Neuron (in vitro differentiated cells): ENCODE measurements around the gene PON3.

Experiments used
- H2AFZ ChIP-seq: one replicate; pipeline ENCODE4 v1.6.1; 2013; ENCODE audit warnings: low read depth, mild to moderate bottlenecking, inconsistent platforms, low read length, moderate library complexity
- H3K27me3 ChIP-seq: one replicate; pipeline ENCODE4 v1.6.1; 2013; ENCODE audit warnings: low read length; ENCODE audit not compliant: insufficient read depth
- H3K36me3 ChIP-seq: one replicate; pipeline ENCODE4 v1.6.1; 2013; ENCODE audit warnings: low read length; ENCODE audit not compliant: insufficient read depth
- H3K4me1 ChIP-seq: one replicate; pipeline ENCODE4 v1.6.1; 2013; ENCODE audit warnings: low read length; ENCODE audit not compliant: insufficient read depth
- H3K4me3 ChIP-seq: 2 replicates; pipeline ENCODE4 v1.5.1; 2013; ENCODE audit warnings: mild to moderate bottlenecking, low read length, moderate library complexity
- H3K9me3 ChIP-seq: one replicate; pipeline ENCODE4 v1.6.1; 2013; ENCODE audit warnings: low read length

PON3 gene

GRCh38 chr7:95365151-95365550 lies 31.0 kb downstream of the PON3 start:
- H3K4me3 ChIP-seq: no peak overlapping the region
- no peaks in the 10 kb centered on the region for H3K9me3 ChIP-seq
- no peak overlapping the region for H2AFZ ChIP-seq
- no peaks in the 10 kb centered on the region for H3K36me3 ChIP-seq
- H3K27me3 ChIP-seq: no peaks in the 10 kb centered on the region
- no peaks in the 10 kb centered on the region for H3K4me1 ChIP-seq

DNA sequence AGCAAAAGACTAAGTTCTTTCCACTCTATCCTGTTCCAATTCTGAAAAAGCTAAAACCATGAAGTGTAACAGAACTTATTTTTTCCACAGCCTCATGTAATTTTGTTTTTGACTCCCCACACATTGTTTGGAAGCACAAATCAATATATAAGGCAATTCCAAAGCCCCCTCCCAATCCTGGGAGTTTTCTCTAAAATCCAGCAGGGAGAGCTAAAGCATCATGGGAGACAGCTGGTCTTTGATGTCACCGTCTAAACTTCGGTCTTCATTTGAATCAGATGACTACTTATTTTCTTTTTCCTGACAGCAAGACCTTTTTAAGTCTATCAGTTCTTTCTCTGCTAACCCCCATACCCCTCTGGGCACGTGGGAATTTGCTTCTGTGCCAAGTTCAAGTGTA lies 38.6 kb downstream of the PON3 start:
- peaks cover 3% of the 10 kb centered on the region for H3K4me1 ChIP-seq
- peak overlapping the region; percentile 16 for H2AFZ ChIP-seq
- peaks cover 4% of the 10 kb centered on the region for H3K9me3 ChIP-seq

GRCh38 chr7:95342642-95343307 lies 53.4 kb downstream of the PON3 start:
- H2AFZ ChIP-seq: no peak overlapping the region
- H3K9me3 ChIP-seq: no peaks in the 10 kb centered on the region
- no peaks in the 10 kb centered on the region for H3K36me3 ChIP-seq

More for the DNA sequence above, 38.6 kb downstream of the PON3 start:
- no peak overlapping the region for H3K4me3 ChIP-seq
- H3K27me3 ChIP-seq: no peaks in the 10 kb centered on the region
- no peaks in the 10 kb centered on the region for H3K36me3 ChIP-seq

GRCh38 chr7:95342029-95342428 lies 54.1 kb downstream of the PON3 start:
- no peak overlapping the region for H3K4me3 ChIP-seq
- H3K27me3 ChIP-seq: no peaks in the 10 kb centered on the region
- no peaks in the 10 kb centered on the region for H3K4me1 ChIP-seq
- H3K9me3 ChIP-seq: no peaks in the 10 kb centered on the region
- H3K36me3 ChIP-seq: no peaks in the 10 kb centered on the region
- no peak overlapping the region for H2AFZ ChIP-seq

More at GRCh38 chr7:95342642-95343307, 53.4 kb downstream of the PON3 start:
- Histone ChIP-seq H3K27me3 (no peaks in the 10 kb centered on the region), H3K4me3 (no peak overlapping the region), H3K4me1 (no peaks in the 10 kb centered on the region)

DNA sequence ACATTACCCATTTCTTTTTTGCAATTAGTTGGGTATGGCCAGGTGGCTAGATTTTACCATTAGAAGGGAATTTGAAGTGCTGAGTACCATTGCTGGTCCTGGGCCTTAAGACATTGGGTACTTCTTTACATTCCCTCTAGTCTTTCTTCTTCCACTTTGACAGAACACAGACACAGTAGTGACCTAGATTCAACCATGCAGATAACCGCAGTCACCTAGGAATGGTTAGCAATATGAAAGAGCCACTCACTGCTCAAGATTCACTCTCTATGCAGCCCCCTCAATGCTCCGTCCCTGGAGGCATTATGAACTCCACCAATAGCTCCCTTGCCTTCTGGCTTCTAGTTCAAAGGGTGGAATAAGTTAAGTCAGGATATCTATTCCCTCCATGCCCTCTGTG lies 55.7 kb downstream of the PON3 start:
- H3K9me3 ChIP-seq: no peaks in the 10 kb centered on the region
- no peaks in the 10 kb centered on the region for H3K36me3 ChIP-seq
- no peaks in the 10 kb centered on the region for H3K27me3 ChIP-seq
- H3K4me3 ChIP-seq: no peak overlapping the region
- H2AFZ ChIP-seq: no peak overlapping the region
- H3K4me1 ChIP-seq: no peaks in the 10 kb centered on the region

GRCh38 chr7:95338832-95339231 lies 57.3 kb downstream of the PON3 start:
- no peaks in the 10 kb centered on the region for H3K27me3 ChIP-seq
- H2AFZ ChIP-seq: no peak overlapping the region
- H3K4me1 ChIP-seq: no peaks in the 10 kb centered on the region
- H3K36me3 ChIP-seq: no peaks in the 10 kb centered on the region
- H3K9me3 ChIP-seq: no peaks in the 10 kb centered on the region
- H3K4me3 ChIP-seq: no peak overlapping the region

- H3K4me3 ChIP-seq: no peak overlapping the region
- no peaks in the 10 kb centered on the region for H3K27me3 ChIP-seq
- no peaks in the 10 kb centered on the region for H3K36me3 ChIP-seq
- peaks cover 3% of the 10 kb centered on the region for H3K4me1 ChIP-seq
- no peak overlapping the region for H2AFZ ChIP-seq
- no peaks in the 10 kb centered on the region for H3K9me3 ChIP-seq
Measured at GRCh38 chr7:95335093-95335492, 61.1 kb downstream of the PON3 start.

DNA sequence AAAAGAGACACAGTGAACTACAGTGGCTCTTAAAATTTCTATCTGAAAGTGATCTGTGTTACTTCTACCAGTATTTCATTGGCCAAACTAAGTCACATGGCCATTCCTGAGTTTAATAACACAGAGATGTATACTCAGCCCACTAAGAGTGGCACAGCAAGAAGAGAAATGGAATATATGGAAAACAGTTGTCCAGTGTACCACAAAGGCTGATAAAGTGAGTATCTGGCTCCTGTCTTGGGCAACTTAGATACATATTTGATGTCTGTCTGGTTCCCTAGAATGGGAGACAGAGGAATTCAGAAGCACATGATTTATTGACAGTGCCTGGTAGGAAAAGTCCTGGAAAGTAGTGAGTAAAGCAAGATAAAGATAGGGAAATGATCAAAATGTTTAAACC lies 61.7 kb downstream of the PON3 start:
- Histone ChIP-seq H3K4me3 (no peak overlapping the region), H3K9me3 (no peaks in the 10 kb centered on the region), H3K4me1 (peaks cover 3% of the 10 kb centered on the region), H2AFZ (no peak overlapping the region), H3K36me3 (no peaks in the 10 kb centered on the region), H3K27me3 (no peaks in the 10 kb centered on the region)

DNA sequence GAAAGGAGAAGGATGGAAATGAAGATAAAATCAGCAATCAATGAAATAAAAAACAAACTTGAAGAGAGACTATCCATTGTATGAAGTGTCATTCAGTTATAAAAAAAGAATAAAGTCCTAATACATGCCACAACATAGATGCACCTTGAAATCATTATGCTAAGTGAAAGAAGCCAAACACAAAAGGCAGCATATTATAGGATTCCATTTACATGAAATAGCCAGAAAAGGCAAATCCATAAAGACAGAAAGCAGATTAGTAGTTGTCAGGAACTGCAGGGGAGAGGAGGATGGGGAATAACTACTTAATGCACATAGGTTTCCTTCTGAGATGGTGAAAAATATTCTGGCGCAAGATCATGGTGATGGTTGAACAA lies 65.2 kb downstream of the PON3 start:
- no peaks in the 10 kb centered on the region for H3K36me3 ChIP-seq
- no peak overlapping the region for H3K4me3 ChIP-seq
- peaks cover 3% of the 10 kb centered on the region for H3K4me1 ChIP-seq
- peak overlapping the region; percentile 15 for H2AFZ ChIP-seq
- no peaks in the 10 kb centered on the region for H3K9me3 ChIP-seq
- no peaks in the 10 kb centered on the region for H3K27me3 ChIP-seq

GRCh38 chr7:95330204-95330960 lies 65.8 kb downstream of the PON3 start:
- Histone ChIP-seq H3K27me3 (no peaks in the 10 kb centered on the region), H3K4me1 (peaks cover 3% of the 10 kb centered on the region), H3K36me3 (no peaks in the 10 kb centered on the region), H3K9me3 (no peaks in the 10 kb centered on the region), H3K4me3 (no peak overlapping the region), H2AFZ (peak overlapping the region; percentile 15)

DNA sequence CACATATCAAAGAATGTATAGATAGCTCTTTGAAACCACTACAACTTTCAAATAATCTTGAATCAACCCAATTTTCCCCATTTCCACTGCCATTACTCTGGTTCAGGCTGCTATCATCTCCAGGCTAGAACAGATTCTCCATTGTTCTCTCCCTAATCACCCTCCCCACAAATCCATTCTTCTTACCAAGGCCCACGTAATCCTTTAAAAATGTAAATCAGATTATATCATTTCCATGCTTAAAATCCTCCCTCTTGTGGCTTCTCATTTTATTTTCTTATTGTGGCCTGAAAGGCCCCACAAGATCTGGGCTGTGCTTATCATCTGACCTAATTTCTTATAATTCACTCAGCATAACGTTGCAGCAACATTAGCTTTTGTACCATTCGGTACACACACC lies 68.8 kb downstream of the PON3 start:
- Histone ChIP-seq H3K9me3 (no peaks in the 10 kb centered on the region), H3K27me3 (no peaks in the 10 kb centered on the region), H3K36me3 (no peaks in the 10 kb centered on the region), H3K4me3 (no peak overlapping the region), H3K4me1 (peaks cover 3% of the 10 kb centered on the region), H2AFZ (no peak overlapping the region)

DNA sequence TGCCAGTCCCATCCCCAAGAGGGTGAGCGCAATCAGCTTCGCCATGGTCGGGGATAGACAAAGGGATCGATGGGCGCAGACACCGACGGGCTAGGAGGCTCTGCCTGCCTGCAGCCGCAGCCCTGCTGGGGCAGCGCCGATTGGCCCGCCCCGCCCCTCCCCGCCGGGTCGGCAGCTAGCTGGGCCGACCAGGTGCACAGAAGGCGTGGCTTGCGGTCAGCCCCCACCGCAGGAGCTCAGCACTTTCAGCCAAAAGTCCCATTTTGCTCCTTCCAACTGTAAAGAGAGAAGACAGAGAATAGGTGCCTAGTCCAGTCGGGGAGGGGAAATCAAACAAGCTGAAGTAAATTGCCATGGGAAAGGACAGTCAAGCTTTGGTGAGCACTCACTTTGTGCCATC lies 71.7 kb downstream of the PON3 start, which contains the start of gene PON1:
TSS of gene PON1 (minus strand) at position 102 of the 400 bp plus-strand sequence. CDS start at position 45, 57 bp downstream.
- no peaks in the 10 kb centered on the region for H3K36me3 ChIP-seq
- no peaks in the 10 kb centered on the region for H3K4me1 ChIP-seq
- H3K27me3 ChIP-seq: no peaks in the 10 kb centered on the region
- no peaks in the 10 kb centered on the region for H3K9me3 ChIP-seq
- H2AFZ ChIP-seq: no peak within 1 kb of the TSS
- no peak within 1 kb of the TSS for H3K4me3 ChIP-seq

- H2AFZ ChIP-seq: no peak overlapping the region
- H3K27me3 ChIP-seq: no peaks in the 10 kb centered on the region
- no peak overlapping the region for H3K4me3 ChIP-seq
- H3K9me3 ChIP-seq: no peaks in the 10 kb centered on the region
- no peaks in the 10 kb centered on the region for H3K36me3 ChIP-seq
- H3K4me1 ChIP-seq: no peaks in the 10 kb centered on the region
Measured at GRCh38 chr7:95323410-95324129, 72.6 kb downstream of the PON3 start.
